Esophagus muscularis mucosa (tissue), 3 donors: ENCODE measurements around the gene MX1.

Experiments
- CTCF ChIP-seq, 3 experiments: fragments of 200-600 bp in 2 of 3; fragments of 450-650 bp in 1 of 3; sonication (generic) in 2 of 3; IDR thresholded peaks; one replicate each; pipeline ENCODE4 v1.5.1; 2017 to 2019; ENCODE audit warnings: antibody characterized with exemption in 3 of 3, mild to moderate bottlenecking in 2 of 3, moderate library complexity in 1 of 3
- POLR2A ChIP-seq: fragments of 450-650 bp; IDR thresholded peaks from one replicate; pipeline ENCODE4 v1.6.1; 2017; ENCODE audit warnings: antibody characterized with exemption, moderate library complexity, mild to moderate bottlenecking, low read depth
- POLR2AphosphoS5 ChIP-seq, 2 donors: sonication (generic); formaldehyde crosslinking; IDR thresholded peaks; one replicate each; pipeline ENCODE4 v1.6.1; 2017; ENCODE audit warnings: antibody characterized with exemption in 2 of 2

DNA sequence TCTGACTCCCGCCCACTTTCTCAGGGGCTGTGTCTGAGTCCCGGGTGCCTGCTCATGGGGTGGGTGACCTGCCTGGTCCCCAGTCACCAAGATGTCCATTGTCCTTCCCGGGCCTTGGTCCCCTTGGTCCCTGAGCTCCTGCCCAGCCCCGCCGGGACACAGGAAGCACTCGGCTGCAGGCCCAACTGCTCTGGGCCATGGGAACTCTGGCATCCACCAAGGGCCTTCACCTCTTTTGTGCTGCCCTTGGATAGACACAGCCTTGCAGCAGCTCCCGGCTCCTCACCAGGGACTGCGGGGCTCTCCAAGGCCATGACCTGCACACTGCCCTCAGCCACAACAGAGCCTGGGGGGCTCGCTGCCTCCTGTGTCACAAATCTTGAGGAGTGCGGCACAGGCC is 22.1 kb upstream of the MX1 start:
- TF ChIP-seq POLR2AphosphoS5 (IDR thresholded peaks at IDR 0.05) (no peak), POLR2A (no peak), CTCF (IDR thresholded peaks at IDR 0.05) (no peak)
